HEK293 (cell line): Measurements from ENCODE around the gene WASL.

ENCODE experiments used
- CTCF ChIA-PET: fragments of 350-600 bp; formaldehyde crosslinking; extraction: SDS; loops from one replicate; lab custom pipeline; 2021; ENCODE audit warnings: antibody characterized with exemption; lab: Yijun Ruan, JAX
- POLR2A ChIA-PET: fragments of 300-600 bp; formaldehyde crosslinking; extraction: SDS; loops from one replicate; lab custom pipeline; 2020; ENCODE audit warnings: antibody characterized with exemption, inconsistent platforms; lab: Yijun Ruan, JAX
- H3K27ac ChIP-seq: fragments of 200-500 bp; sonication (Bioruptor generic); 2 replicates; pipeline ENCODE4 v1.5.1; 2014; ENCODE audit warnings: low read depth, low read length, control low read depth, inconsistent platforms; ENCODE audit errors: extremely low read depth
- H3K36me3 ChIP-seq, 2 experiments: fragments of 200-500 bp in 1 of 2; sonication (Bioruptor generic) in 1 of 2; 1 replicate in 1 of 2; 2 replicates in 1 of 2; pipeline ENCODE4 v1.5.1; 2014 to 2017; ENCODE audit warnings: inconsistent platforms in 2 of 2, low read length in 2 of 2; ENCODE audit not compliant: control insufficient read depth in 2 of 2, insufficient read depth in 1 of 2
- H3K4me1 ChIP-seq: fragments of 200-500 bp; sonication (Bioruptor generic); 2 replicates; pipeline ENCODE4 v1.5.1; 2014; ENCODE audit warnings: mild to moderate bottlenecking, low read length, inconsistent platforms; ENCODE audit not compliant: control insufficient read depth, insufficient read depth
- H3K4me3 ChIP-seq: 2 replicates; pipeline ENCODE4 v1.5.1; 2011; ENCODE audit warnings: low read depth, mild to moderate bottlenecking, control low read depth, low read length, moderate library complexity
- H3K9me3 ChIP-seq: fragments of 200-500 bp; sonication (Bioruptor generic); 2 replicates; pipeline ENCODE4 v1.5.1; 2014; ENCODE audit warnings: low read depth, low read length, inconsistent platforms; ENCODE audit not compliant: control insufficient read depth, insufficient read depth
- EGR2 ChIP-seq: fragments of 450-650 bp; formaldehyde crosslinking; IDR thresholded peaks from 2 replicates; pipeline ENCODE4 v1.5.1; 2016; ENCODE audit warnings: low read depth, missing biosample characterization, missing genetic modification characterization
- FEZF1 ChIP-seq: fragments of 450-650 bp; formaldehyde crosslinking; IDR thresholded peaks from 2 replicates; pipeline ENCODE4 v1.5.1; 2016; ENCODE audit warnings: missing biosample characterization, missing genetic modification characterization
- HOXA7 ChIP-seq: sonication (generic); formaldehyde crosslinking; IDR thresholded peaks from 2 replicates; pipeline ENCODE4 v1.8.1; 2022; ENCODE audit warnings: missing genetic modification reagents, borderline replicate concordance
- HOXD13 ChIP-seq: sonication (generic); formaldehyde crosslinking; IDR thresholded peaks from 2 replicates; pipeline ENCODE4 v1.8.0; 2022; ENCODE audit warnings: missing genetic modification reagents, borderline replicate concordance
- OSR2 ChIP-seq: fragments of 450-650 bp; formaldehyde crosslinking; IDR thresholded peaks from 2 replicates; pipeline ENCODE4 v1.5.1; 2016; ENCODE audit warnings: missing biosample characterization, missing genetic modification characterization
- TRIM28 ChIP-seq: IDR thresholded peaks from 2 replicates; pipeline ENCODE4 v1.6.1; 2011; ENCODE audit warnings: low read length, control low read depth, borderline replicate concordance
- TSHZ1 ChIP-seq: fragments of 450-650 bp; formaldehyde crosslinking; IDR thresholded peaks from 2 replicates; pipeline ENCODE4 v1.5.1; 2016; ENCODE audit warnings: missing biosample characterization, missing genetic modification characterization, borderline replicate concordance
- ZBTB1 ChIP-seq: fragments of 450-650 bp; formaldehyde crosslinking; IDR thresholded peaks from 2 replicates; pipeline ENCODE4 v1.5.1; 2016; ENCODE audit warnings: missing biosample characterization, missing genetic modification characterization
- ZFHX2 ChIP-seq: fragments of 450-650 bp; formaldehyde crosslinking; conservative IDR thresholded peaks from 2 replicates; pipeline ENCODE4 v1.5.1; 2016; ENCODE audit warnings: missing biosample characterization, missing genetic modification characterization
- ZNF169 ChIP-seq: fragments of 450-650 bp; formaldehyde crosslinking; IDR thresholded peaks from 2 replicates; pipeline ENCODE4 v1.5.1; 2016; ENCODE audit warnings: missing biosample characterization, missing genetic modification characterization
- ZNF423 ChIP-seq: fragments of 450-650 bp; formaldehyde crosslinking; IDR thresholded peaks from 2 replicates; pipeline ENCODE4 v1.5.1; 2016; ENCODE audit warnings: missing biosample characterization, missing genetic modification characterization
- ZNF548 ChIP-seq: fragments of 450-650 bp; formaldehyde crosslinking; IDR thresholded peaks from 2 replicates; pipeline ENCODE4 v1.5.1; 2016; ENCODE audit warnings: missing biosample characterization, missing genetic modification characterization
- ZNF558 ChIP-seq: fragments of 450-650 bp; formaldehyde crosslinking; IDR thresholded peaks from 2 replicates; pipeline ENCODE4 v1.5.1; 2016; ENCODE audit warnings: missing biosample characterization, missing genetic modification characterization
- ZNF561 ChIP-seq: fragments of 450-650 bp; IDR thresholded peaks from 2 replicates; pipeline ENCODE4 v1.5.1; 2018; ENCODE audit warnings: missing biosample characterization, missing genetic modification characterization, borderline replicate concordance
- ZNF629 ChIP-seq: fragments of 450-650 bp; formaldehyde crosslinking; IDR thresholded peaks from 2 replicates; pipeline ENCODE4 v1.5.1; 2017; ENCODE audit warnings: missing biosample characterization, missing genetic modification characterization
- TF ChIP-seq, protein P1 (sequence below): fragments of 450-650 bp; formaldehyde crosslinking; IDR thresholded peaks from 2 replicates; pipeline ENCODE4 v1.5.1; 2016; ENCODE audit warnings: missing biosample characterization, missing genetic modification characterization

Gene WASL

GRCh38 chr7:123741940-123742339, 6.9 kb downstream of the WASL start:
- ChIA-PET POLR2A (no interaction called here), CTCF (interaction anchor here (0.7 to 1.2 kb wide), 2 partner anchors 20 to 60 kb away, joined by 3 to 7 read pairs; no protein-coding TSS in a partner anchor)
- H3K9me3 ChIP-seq: no peaks in the 10 kb centered on the region
- H3K4me1 ChIP-seq: peaks cover 10% of the 10 kb centered on the region; the same call in 1 of the 2 replicates
- no peak overlapping the region for H3K4me3 ChIP-seq
- no peaks in the 10 kb centered on the region for H3K36me3 ChIP-seq
- TF ChIP-seq ZNF169 (tag by site-specific recombination) (no peak), OSR2 (no peak)
- H3K27ac ChIP-seq: no peak overlapping the region

GRCh38 chr7:123738808-123739207, 10.0 kb downstream of the WASL start:
- H3K9me3 ChIP-seq: no peaks in the 10 kb centered on the region
- H3K36me3 ChIP-seq: no peaks in the 10 kb centered on the region
- ChIA-PET CTCF (interaction anchor here (0.6 to 0.7 kb wide), 2 partner anchors 12 to 105 kb away, joined by 3 to 4 read pairs; no protein-coding TSS in a partner anchor), POLR2A (no interaction called here)
- H3K4me3 ChIP-seq: no peak overlapping the region
- TF ChIP-seq ZNF423 (no peak), HOXA7 (CRISPR knock-in tag) (no peak), ZNF561 (tag by site-specific recombination) (no peak), ZNF629 (tag by site-specific recombination) (no peak), EGR2 (tag by site-specific recombination) (no peak), ZBTB1 (no peak), HOXD13 (no peak), ZNF558 (tag by site-specific recombination) (no peak)
- TF ChIP-seq, protein P1, sequence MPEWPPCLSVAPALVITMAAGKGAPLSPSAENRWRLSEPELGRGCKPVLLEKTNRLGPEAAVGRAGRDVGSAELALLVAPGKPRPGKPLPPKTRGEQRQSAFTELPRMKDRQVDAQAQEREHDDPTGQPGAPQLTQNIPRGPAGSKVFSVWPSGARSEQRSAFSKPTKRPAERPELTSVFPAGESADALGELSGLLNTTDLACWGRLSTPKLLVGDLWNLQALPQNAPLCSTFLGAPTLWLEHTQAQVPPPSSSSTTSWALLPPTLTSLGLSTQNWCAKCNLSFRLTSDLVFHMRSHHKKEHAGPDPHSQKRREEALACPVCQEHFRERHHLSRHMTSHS: no peak
- H3K27ac ChIP-seq: no peak overlapping the region
- H3K4me1 ChIP-seq: 0 out of 2 replicates have a peak, but pooled peaks cover 3% of the 10 kb centered on the region

- Histone ChIP-seq H3K9me3 (no peaks in the 10 kb centered on the region), H3K4me3 (no peak overlapping the region), H3K4me1 (no peaks in the 10 kb centered on the region), H3K36me3 (no peaks in the 10 kb centered on the region), H3K27ac (no peak overlapping the region)
- CTCF ChIA-PET: no interaction called here
- POLR2A ChIA-PET: interaction anchor here (2.5 kb wide), 1 partner anchor 10 kb away, joined by 11 read pairs; the partner anchor contains the start of gene WASL
- TF ChIP-seq FEZF1 (tag by site-specific recombination) (no peak), TSHZ1 (tag by site-specific recombination) (no peak), ZFHX2 (tag by site-specific recombination) (no peak), TRIM28 (no peak), ZNF629 (tag by site-specific recombination) (no peak), ZNF548 (no peak)
These were observed 10.4 kb downstream of the WASL start for GRCh38 chr7:123738356-123738755.
